Fibroblast of mammary gland (primary cell): ENCODE measurements around the gene PHLDA1.

Source experiments
- DNase-seq: peaks from one replicate; pipeline ENCODE4 v3.0.0-alpha.2; 2010; ENCODE audit warnings: low read depth
- H3K4me3 ChIP-seq: 2 replicates; pipeline ENCODE4 v1.5.1; 2011; ENCODE audit warnings: low read depth, mild to moderate bottlenecking, low read length, moderate library complexity; ENCODE audit not compliant: control insufficient read depth
- TF ChIP-seq, protein P1 (sequence below): conservative IDR thresholded peaks from 2 replicates; pipeline ENCODE4 v1.5.1; 2011; ENCODE audit warnings: low read depth, low read length, inconsistent platforms; ENCODE audit not compliant: control insufficient read depth, insufficient read depth

Gene PHLDA1

DNA sequence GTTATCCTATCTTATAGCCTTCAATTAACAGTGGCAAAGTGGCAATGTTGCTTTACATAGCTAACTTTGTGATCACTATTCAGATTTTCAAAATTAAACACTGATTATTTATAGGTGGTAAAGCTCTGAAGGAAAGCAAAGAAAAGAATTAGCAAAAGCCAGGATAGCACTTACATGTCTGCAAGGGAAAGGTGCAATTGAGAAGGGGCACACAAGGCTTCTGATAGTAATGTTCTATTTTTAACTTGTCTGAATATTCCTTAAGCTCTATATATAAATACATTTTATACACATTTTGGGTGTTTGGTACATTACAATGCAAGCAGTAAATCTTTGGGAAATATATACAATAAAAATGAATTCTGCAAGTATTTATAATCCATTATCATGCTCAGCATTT lies 42.0 kb upstream of the PHLDA1 start:
- TF ChIP-seq, protein P1, sequence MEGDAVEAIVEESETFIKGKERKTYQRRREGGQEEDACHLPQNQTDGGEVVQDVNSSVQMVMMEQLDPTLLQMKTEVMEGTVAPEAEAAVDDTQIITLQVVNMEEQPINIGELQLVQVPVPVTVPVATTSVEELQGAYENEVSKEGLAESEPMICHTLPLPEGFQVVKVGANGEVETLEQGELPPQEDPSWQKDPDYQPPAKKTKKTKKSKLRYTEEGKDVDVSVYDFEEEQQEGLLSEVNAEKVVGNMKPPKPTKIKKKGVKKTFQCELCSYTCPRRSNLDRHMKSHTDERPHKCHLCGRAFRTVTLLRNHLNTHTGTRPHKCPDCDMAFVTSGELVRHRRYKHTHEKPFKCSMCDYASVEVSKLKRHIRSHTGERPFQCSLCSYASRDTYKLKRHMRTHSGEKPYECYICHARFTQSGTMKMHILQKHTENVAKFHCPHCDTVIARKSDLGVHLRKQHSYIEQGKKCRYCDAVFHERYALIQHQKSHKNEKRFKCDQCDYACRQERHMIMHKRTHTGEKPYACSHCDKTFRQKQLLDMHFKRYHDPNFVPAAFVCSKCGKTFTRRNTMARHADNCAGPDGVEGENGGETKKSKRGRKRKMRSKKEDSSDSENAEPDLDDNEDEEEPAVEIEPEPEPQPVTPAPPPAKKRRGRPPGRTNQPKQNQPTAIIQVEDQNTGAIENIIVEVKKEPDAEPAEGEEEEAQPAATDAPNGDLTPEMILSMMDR = no peak
- no peak for DNase-seq
- no peak overlapping the region for H3K4me3 ChIP-seq

DNA sequence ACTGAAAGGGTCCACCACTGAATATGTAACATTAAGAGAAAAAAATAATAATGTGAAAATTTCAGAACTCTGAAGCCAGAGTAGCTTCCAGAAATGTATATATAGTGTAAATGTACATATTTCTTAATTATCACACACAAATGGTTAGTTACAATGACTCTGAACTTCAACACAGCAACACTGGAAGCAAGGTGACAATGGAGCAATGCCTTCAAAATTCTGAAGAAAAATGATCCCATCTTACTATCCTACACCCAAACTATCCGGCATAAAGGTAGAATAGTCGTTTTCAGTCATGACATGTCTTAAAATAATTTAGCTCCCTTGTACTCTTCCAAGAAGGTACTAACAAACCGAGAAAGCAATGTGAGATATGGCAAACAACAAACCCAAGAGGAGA lies 41.0 kb upstream of the PHLDA1 start:
- TF ChIP-seq, protein P1 = no peak
- no peak overlapping the region for H3K4me3 ChIP-seq
- no peak for DNase-seq

DNA sequence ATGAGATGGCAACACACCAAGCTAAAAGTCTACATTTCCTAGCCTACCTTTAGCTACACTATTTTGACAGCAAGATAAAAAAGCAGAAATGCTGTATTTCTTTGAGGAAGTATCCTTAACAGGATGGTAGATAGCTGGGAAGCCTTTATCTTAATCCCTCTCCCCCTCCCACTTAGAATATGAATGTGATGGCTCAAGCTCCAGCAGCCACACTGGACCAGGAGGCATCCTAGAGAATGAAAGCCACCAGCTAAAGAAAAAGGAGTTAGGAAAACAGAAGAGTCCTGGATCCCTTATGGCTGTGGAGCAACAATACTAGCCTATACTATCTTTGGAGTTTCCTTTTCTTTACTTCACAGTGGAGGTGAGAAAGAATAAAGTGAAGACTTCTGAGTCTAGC lies 37.8 kb upstream of the PHLDA1 start:
- DNase-seq = no peak
- H3K4me3 ChIP-seq = no peak overlapping the region
- TF ChIP-seq, protein P1 = no peak

DNA sequence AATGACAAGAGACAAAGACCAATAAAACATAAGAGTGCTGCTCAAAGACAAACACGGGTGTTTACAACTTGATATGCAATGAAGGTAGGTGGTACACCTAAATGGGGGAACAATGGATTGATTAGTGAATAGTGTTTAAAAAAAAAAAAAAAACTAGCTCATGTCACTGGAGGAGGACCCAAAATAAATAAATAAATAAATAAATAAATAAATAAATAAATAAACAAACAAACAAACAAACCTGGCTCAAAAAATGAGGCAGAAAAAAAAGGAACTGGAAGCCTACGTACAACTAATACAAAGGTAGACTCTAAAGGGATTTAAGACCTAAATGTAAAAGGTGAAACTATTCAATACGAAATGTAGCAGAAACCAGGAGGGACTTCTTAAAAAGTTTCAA lies 34.3 kb upstream of the PHLDA1 start:
- H3K4me3 ChIP-seq = no peak overlapping the region
- TF ChIP-seq, protein P1 = no peak
- no peak for DNase-seq

DNA sequence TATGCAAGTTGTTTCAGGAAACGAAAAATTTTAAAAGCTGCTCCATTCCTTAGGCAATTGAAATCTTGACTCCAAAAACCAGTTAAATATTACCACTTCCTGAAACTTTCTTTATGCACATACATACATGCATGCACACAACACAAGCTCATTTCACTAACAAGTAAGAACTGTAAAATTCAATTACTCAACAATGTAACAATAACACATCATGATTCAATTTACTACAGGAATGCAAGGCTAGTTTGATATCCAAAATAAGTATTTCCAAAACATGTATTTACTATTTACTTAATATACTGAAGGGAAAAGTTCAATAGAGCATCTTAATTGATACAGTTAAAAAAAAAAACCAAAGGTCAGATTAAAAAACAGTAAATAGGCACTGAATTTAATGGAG lies 33.3 kb upstream of the PHLDA1 start:
- TF ChIP-seq, protein P1 = no peak
- DNase-seq = no peak
- H3K4me3 ChIP-seq = no peak overlapping the region

DNA sequence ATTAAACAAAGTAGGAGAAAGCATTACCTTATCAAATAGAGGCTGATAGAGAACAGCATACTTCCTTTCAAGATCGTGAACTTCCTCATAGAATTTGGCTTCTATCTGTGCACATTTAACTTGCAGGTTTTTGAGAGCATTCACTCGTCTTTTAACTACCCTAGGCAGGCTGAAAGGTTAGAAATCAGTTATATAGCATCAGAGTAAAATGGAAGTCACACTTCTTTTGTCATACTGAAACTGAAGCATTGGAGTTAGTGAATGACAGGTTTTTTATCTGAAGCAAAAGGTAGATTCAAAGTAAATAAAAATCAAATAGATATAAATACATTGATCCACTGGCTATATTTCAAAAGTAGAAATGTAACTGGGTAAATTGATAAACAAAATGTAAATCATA lies 28.5 kb upstream of the PHLDA1 start:
- DNase-seq = no peak
- no peak overlapping the region for H3K4me3 ChIP-seq

DNA sequence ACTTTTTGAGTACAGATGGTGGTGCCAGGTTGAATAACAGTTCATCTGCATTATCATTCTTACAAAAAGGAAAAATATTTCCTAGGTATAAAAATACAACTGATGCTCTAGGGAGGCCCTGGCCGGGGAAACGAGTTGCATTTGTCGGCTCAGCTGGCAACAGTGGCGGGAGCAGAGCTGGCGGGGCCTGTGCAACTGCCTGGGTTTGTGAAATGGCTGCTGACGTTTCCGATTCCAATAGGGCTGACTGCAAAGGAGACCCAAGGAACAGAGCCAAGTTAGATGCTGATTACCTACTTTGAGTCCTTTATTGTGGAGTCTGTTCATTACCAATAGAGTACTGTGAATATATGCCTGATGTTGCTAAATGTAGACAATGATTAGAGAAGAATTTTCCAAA lies 25.8 kb upstream of the PHLDA1 start:
- TF ChIP-seq, protein P1 = no peak
- DNase-seq = no peak
- no peak overlapping the region for H3K4me3 ChIP-seq

More for the DNA sequence above, 28.5 kb upstream of the PHLDA1 start:
- TF ChIP-seq, protein P1 = no peak
